NCI-H446 treated with DMSO at 0.1 percent for 48 hours (cell line): ENCODE measurements around the gene TMEM215.
"Not testable (repeated sequence)": the region's sequence is repeated elsewhere in the genome, so short reads cannot be mapped to it uniquely, and the experiment has no call there.

ENCODE experiments used
- DNase-seq: peaks from one replicate; lab custom pipeline; 2025; lab: John Stamatoyannopoulos, UW

The TMEM215 gene

GRCh38 chr9:32783168-32783891 lies at the start of gene TMEM215:
Gene TMEM215, plus strand, starts transcription at chr9:32783540. Its CDS starts 644 bp downstream, at chr9:32784184.
- no peak for DNase-seq

GRCh38 chr9:32735476-32735875 lies 47.9 kb upstream of the TMEM215 start:
- no peak for DNase-seq

GRCh38 chr9:32737378-32737777 lies 46.0 kb upstream of the TMEM215 start:
- no peak for DNase-seq

GRCh38 chr9:32738501-32739172 lies 44.7 kb upstream of the TMEM215 start:
- DNase-seq = no peak

GRCh38 chr9:32741706-32742105 lies 41.6 kb upstream of the TMEM215 start:
- no peak for DNase-seq

- DNase-seq = no peak
These were observed 41.0 kb upstream of the TMEM215 start for GRCh38 chr9:32742296-32742695.

- no peak for DNase-seq
These were observed 35.3 kb upstream of the TMEM215 start for GRCh38 chr9:32748013-32748412.

GRCh38 chr9:32755730-32756129 lies 27.6 kb upstream of the TMEM215 start:
- no peak for DNase-seq

- no peak for DNase-seq
These were observed 19.2 kb upstream of the TMEM215 start for GRCh38 chr9:32764139-32764538.

GRCh38 chr9:32775283-32775682 lies 8.1 kb upstream of the TMEM215 start:
- DNase-seq = no peak

GRCh38 chr9:32776201-32776600 lies 7.1 kb upstream of the TMEM215 start:
- DNase-seq = no peak

- no peak for DNase-seq
These were observed 718 bp upstream of the TMEM215 start for GRCh38 chr9:32782476-32783167.

GRCh38 chr9:32787816-32788215 lies 4.5 kb downstream of the TMEM215 start:
- no peak for DNase-seq

- not testable (repeated sequence) for DNase-seq
These were observed 12.7 kb downstream of the TMEM215 start for GRCh38 chr9:32796015-32796414.

GRCh38 chr9:32801530-32801929 lies 18.2 kb downstream of the TMEM215 start:
- no peak for DNase-seq

GRCh38 chr9:32807217-32807616 lies 23.9 kb downstream of the TMEM215 start:
- DNase-seq = no peak

GRCh38 chr9:32811246-32811645 lies 27.9 kb downstream of the TMEM215 start:
- no peak for DNase-seq

GRCh38 chr9:32820322-32820721 lies 37.0 kb downstream of the TMEM215 start:
- no peak for DNase-seq

- no peak for DNase-seq
These were observed 39.8 kb downstream of the TMEM215 start for GRCh38 chr9:32823101-32823500.

- no peak for DNase-seq
These were observed 40.2 kb downstream of the TMEM215 start for GRCh38 chr9:32823551-32823950.

GRCh38 chr9:32825203-32825602 lies 41.9 kb downstream of the TMEM215 start:
- no peak for DNase-seq

GRCh38 chr9:32828861-32829260 lies 45.5 kb downstream of the TMEM215 start:
- no peak for DNase-seq

- no peak for DNase-seq
These were observed 49.0 kb downstream of the TMEM215 start for GRCh38 chr9:32832346-32832745.
